Bronchial epithelial cell (primary cell): ENCODE measurements around the gene VAV2. TPM values are rescaled to one million over a fixed set of nuclear protein-coding genes. Genes with fewer than 3 reads are reported as not detected.
"Not testable (repeated sequence)": the region's sequence is repeated elsewhere in the genome, so short reads cannot be mapped to it uniquely, and the experiment has no call there.

Experiments used
- DNase-seq: peaks from one replicate; pipeline ENCODE4 v3.0.0-alpha.2; 2010; ENCODE audit warnings: low read depth
- FAIRE-seq: peaks from 2 replicates; lab custom pipeline; 2011; peaks lifted over from hg19 to GRCh38; lab: Jason Lieb, UNC
- H3K27me3 ChIP-seq: 2 replicates; pipeline ENCODE4 v1.5.1; 2011; ENCODE audit warnings: low read length; ENCODE audit not compliant: control insufficient read depth, insufficient read depth
- H3K36me3 ChIP-seq: 2 replicates; pipeline ENCODE4 v1.5.1; 2011; ENCODE audit warnings: low read length; ENCODE audit not compliant: control insufficient read depth, insufficient read depth
- H3K4me3 ChIP-seq: 2 replicates; pipeline ENCODE4 v1.5.1; 2011; ENCODE audit warnings: mild to moderate bottlenecking, low read depth, low read length, control low read depth
- CTCF ChIP-seq: IDR thresholded peaks from 2 replicates; pipeline ENCODE4 v1.5.1; 2011; ENCODE audit warnings: mild to moderate bottlenecking, moderate library complexity, low read length, control low read depth, inconsistent platforms; ENCODE audit not compliant: insufficient read depth, severe bottlenecking
- total RNA-seq: library from RNA; depleted of rRNA; stranded (reverse); fragments of >200 nt; gene quantifications from 2 replicates; pipeline ENCODE4 v1.2.1, GENCODE V29; 2014

Gene VAV2
- total RNA-seq, 1 donor from 2014 or later = 46.6 TPM

GRCh38 chr9:133928248-133928764, 63.8 kb downstream of the VAV2 start:
- DNase-seq = no peak
- FAIRE-seq = no peak
- no peak overlapping the region for H3K4me3 ChIP-seq
- H3K36me3 ChIP-seq = peaks cover 4% of the 10 kb centered on the region
- no peak for TF ChIP-seq CTCF
- H3K27me3 ChIP-seq = no peaks in the 10 kb centered on the region

- Histone ChIP-seq H3K36me3 (peaks cover 5% of the 10 kb centered on the region), H3K4me3 (no peak overlapping the region), H3K27me3 (no peaks in the 10 kb centered on the region)
- DNase-seq = no peak
- FAIRE-seq = no peak
- no peak for TF ChIP-seq CTCF
These were observed 65.1 kb downstream of the VAV2 start for GRCh38 chr9:133927041-133927440.

DNA sequence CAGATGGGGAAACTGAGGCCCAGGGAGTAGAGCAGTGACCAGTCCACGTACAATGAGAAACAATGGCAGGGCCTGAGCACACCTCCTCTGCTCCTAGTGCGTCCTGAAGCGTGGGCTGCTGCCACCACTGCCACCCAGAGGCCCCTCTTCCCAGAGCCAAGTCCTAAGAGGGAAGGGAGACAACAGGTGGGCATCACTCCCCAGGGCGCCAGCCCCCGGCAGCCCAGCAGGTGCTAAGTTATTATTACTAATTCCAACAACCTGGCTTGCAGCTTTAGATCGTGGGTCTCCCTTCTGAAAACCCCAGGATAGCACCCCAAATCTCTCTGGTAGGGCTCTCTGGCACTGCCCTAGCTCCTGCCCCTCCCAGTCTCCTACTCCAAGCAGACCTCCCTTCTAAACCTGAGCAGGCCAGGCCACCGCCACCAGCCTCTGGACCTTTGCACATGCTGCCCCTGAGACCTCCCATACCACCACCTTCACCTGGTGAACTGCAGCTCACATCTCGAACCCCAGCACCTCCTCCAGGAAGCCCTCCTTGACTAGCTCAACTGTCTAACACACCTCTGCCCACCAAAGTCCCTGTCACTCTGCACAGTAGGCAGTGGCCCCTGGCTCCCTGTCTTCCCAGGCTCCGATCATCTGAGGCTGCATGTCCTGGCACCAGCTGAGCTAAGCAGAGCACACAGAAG, 65.8 kb downstream of the VAV2 start:
- no peak overlapping the region for H3K4me3 ChIP-seq
- FAIRE-seq (no peak), DNase-seq (no peak)
- no peaks in the 10 kb centered on the region for H3K27me3 ChIP-seq
- no peak for TF ChIP-seq CTCF
- H3K36me3 ChIP-seq = peaks cover 7% of the 10 kb centered on the region

DNA sequence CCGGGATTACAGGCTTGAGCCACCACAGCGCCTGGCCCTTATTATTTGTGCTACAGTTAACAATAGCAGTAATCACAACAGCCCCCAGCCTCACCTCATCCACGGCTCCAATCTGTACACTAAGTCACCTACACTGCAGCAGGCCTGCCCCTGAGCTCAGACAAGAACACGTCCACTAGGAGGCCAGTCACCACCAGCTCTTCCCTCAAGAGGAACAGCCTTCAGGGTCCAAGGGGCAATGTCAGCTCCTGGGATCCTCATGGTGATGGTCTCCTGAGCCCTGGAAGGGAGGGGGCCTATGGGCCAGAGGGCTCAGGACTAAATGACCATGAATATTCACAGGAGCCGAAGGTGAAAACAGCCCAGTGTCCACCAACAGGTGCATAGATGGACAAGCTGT, 67.7 kb downstream of the VAV2 start:
- Histone ChIP-seq H3K36me3 (peaks cover 8% of the 10 kb centered on the region), H3K27me3 (no peaks in the 10 kb centered on the region), H3K4me3 (no peak overlapping the region)
- no peak for TF ChIP-seq CTCF
- DNase-seq = no peak
- FAIRE-seq = no peak

DNA sequence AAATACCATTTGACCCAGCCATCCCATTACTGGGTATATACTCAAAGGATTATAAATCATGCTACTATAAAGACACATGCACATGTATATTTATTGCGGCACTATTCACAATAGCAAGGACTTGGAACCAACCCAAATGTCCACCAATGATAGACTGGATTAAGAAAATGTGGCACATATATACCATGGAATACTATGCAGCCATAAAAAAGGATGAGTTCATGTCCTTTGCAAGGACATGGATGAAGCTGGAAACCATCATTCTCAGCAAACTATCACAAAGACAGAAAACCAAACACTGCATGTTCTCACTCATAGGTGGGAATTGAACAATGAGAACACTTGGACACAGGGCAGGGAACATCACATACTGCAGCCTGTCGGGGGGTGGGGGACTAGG, 68.5 kb downstream of the VAV2 start:
- not testable (repeated sequence) for H3K4me3 ChIP-seq, H3K27me3 ChIP-seq, H3K36me3 ChIP-seq, FAIRE-seq, DNase-seq

GRCh38 chr9:133921866-133922265, 70.3 kb downstream of the VAV2 start:
- FAIRE-seq (no peak), DNase-seq (no peak)
- no peaks in the 10 kb centered on the region for H3K27me3 ChIP-seq
- no peak for TF ChIP-seq CTCF
- H3K4me3 ChIP-seq = no peak overlapping the region
- H3K36me3 ChIP-seq = peaks cover 6% of the 10 kb centered on the region
